H1 (cell line): ENCODE data around the gene MYCBP2. TPM values are rescaled to one million over a fixed set of nuclear protein-coding genes. Genes with fewer than 3 reads are reported as not detected.

Experiments
- BCL11A ChIP-seq, 2 experiments: IDR thresholded peaks; one replicate each; pipeline ENCODE4 v1.6.1; 2011; ENCODE audit warnings: low read depth in 2 of 2, low read length in 2 of 2, mild to moderate bottlenecking in 2 of 2
- CBX8 ChIP-seq: fragments of 300-800, 300-1000 bp; sonication (generic); IDR thresholded peaks from 2 replicates; pipeline ENCODE4 v1.7.1; 2016; ENCODE audit warnings: low read depth, low read length, borderline replicate concordance
- HDAC2 ChIP-seq, 2 experiments: fragments of 300-600 bp in 1 of 2; sonication (generic) in 1 of 2; IDR thresholded peaks; 2 replicates each; pipeline ENCODE4 v1.6.1; 2011 to 2012; ENCODE audit warnings: low read depth in 2 of 2, low read length in 2 of 2, mild to moderate bottlenecking in 2 of 2, moderate library complexity in 2 of 2, borderline replicate concordance in 1 of 2, inconsistent platforms in 1 of 2
- KDM5A ChIP-seq: fragments of 200-600 bp; IDR thresholded peaks from 2 replicates; pipeline ENCODE4 v1.7.1; 2012; ENCODE audit warnings: mild to moderate bottlenecking, low read length, inconsistent platforms, mixed read lengths
- RXRA ChIP-seq: IDR thresholded peaks from 2 replicates; pipeline ENCODE4 v1.6.1; 2011; ENCODE audit warnings: low read depth, mild to moderate bottlenecking, low read length, moderate library complexity; ENCODE audit not compliant: insufficient read depth
- YY1 ChIP-seq: IDR thresholded peaks from 2 replicates; pipeline ENCODE4 v1.6.1; 2011; ENCODE audit warnings: low read depth, mild to moderate bottlenecking, low read length
- polyA plus RNA-seq, 7 experiments: library from polyadenylated mRNA; depleted of rRNA in 3 of 7; stranded (reverse) in 5 of 7; unstranded in 2 of 7; fragments of >200 nt in 5 of 7; fragments of 200-250 nt in 2 of 7; gene quantifications; 1 replicate in 5 of 7; 2 replicates in 1 of 7; 4 replicates in 1 of 7; pipeline versions ENCODE4 v1.2.1 to v1.2.3, GENCODE V29; 2011 to 2013; ENCODE audit warnings: missing spikeins in 2 of 7, mixed read lengths in 2 of 7
- total RNA-seq: library from RNA; stranded (reverse); fragmentation: NEBNext Ultra II Directional; extraction: Animal tissue kit (Norgen Biotek cat#: 25700); gene quantifications from 2 replicates; pipeline ENCODE4 v1.2.1, GENCODE V29; 2021

Gene MYCBP2
- total and polyA plus RNA-seq, 2 of the 8 experiments (the other 6 are each of a cell fraction or from before 2014, with no cell fraction given): 19.0 to 52.1 TPM

- TF ChIP-seq KDM5A (no peak), CBX8 (no peak), YY1 (no peak), BCL11A (IDR thresholded peaks at IDR 0.05; ENCODE audit: low read depth in 2 of 2, low read length in 2 of 2) (no peak), HDAC2 (IDR thresholded peaks at IDR 0.05; ENCODE audit: borderline replicate concordance in 1 of 2, low read depth in 2 of 2, low read length in 2 of 2) (no peak), RXRA (no peak)
- TF ChIP-seq, all 59 proteins: peak for 0
Observed at GRCh38 chr13:77235456-77236022, 91.4 kb downstream of the MYCBP2 start (continued).
